ENCODE measurements around the gene GPC6.

Gene GPC6

GRCh38 chr13:94415500-94416237 is 1189.1 kb downstream of the GPC6 start:
- no peak for DNase-seq (ENCODE audit: low read depth)
- TF ChIP-seq CTCF (IDR thresholded peaks at IDR 0.05; ENCODE audit: low read depth, low read length) (no peak), POLR2A (IDR thresholded peaks at IDR 0.05; ENCODE audit: extremely low read depth, insufficient read length) (no peak), MYC (IDR thresholded peaks at IDR 0.05; ENCODE audit: low read depth, low read length) (no peak), MAX (IDR thresholded peaks at IDR 0.05; ENCODE audit: low read depth, low read length) (no peak)
- H3K4me3 ChIP-seq (ENCODE audit: low read depth, low read length) = no peak overlapping the region

- TF ChIP-seq MYC (IDR thresholded peaks at IDR 0.05; ENCODE audit: low read depth, low read length) (no peak), CTCF (IDR thresholded peaks at IDR 0.05; ENCODE audit: low read depth, low read length) (peak; percentile 71), MAX (IDR thresholded peaks at IDR 0.05; ENCODE audit: low read depth, low read length) (0 out of 2 replicates have a peak, but pooled peaks have one; percentile 4)
- peak; percentile 37 for DNase-seq (ENCODE audit: low read depth)
- no peak overlapping the region for H3K4me3 ChIP-seq (ENCODE audit: low read depth, low read length)
Measured at GRCh38 chr13:94416454-94417080, 1190.0 kb downstream of the GPC6 start.

- DNase-seq (ENCODE audit: low read depth) = no peak
- TF ChIP-seq POLR2A (IDR thresholded peaks at IDR 0.05; ENCODE audit: extremely low read depth, insufficient read length) (no peak), MYC (IDR thresholded peaks at IDR 0.05; ENCODE audit: low read depth, low read length) (no peak), CTCF (IDR thresholded peaks at IDR 0.05; ENCODE audit: low read depth, low read length) (no peak), MAX (IDR thresholded peaks at IDR 0.05; ENCODE audit: low read depth, low read length) (no peak)
- no peak overlapping the region for H3K4me3 ChIP-seq (ENCODE audit: low read depth, low read length)
Measured at GRCh38 chr13:94417294-94417693, 1190.7 kb downstream of the GPC6 start.

GRCh38 chr13:94419304-94419924 is 1192.8 kb downstream of the GPC6 start:
- peak; percentile 14 for DNase-seq (ENCODE audit: low read depth)
- TF ChIP-seq CTCF (IDR thresholded peaks at IDR 0.05; ENCODE audit: low read depth, low read length) (no peak), MYC (IDR thresholded peaks at IDR 0.05; ENCODE audit: low read depth, low read length) (no peak), MAX (IDR thresholded peaks at IDR 0.05; ENCODE audit: low read depth, low read length) (no peak), POLR2A (IDR thresholded peaks at IDR 0.05; ENCODE audit: extremely low read depth, insufficient read length) (no peak)
- H3K4me3 ChIP-seq (ENCODE audit: low read depth, low read length) = no peak overlapping the region

GRCh38 chr13:94419925-94420305 is 1193.3 kb downstream of the GPC6 start:
- no peak overlapping the region for H3K4me3 ChIP-seq (ENCODE audit: low read depth, low read length)
- DNase-seq (ENCODE audit: low read depth) = no peak
- TF ChIP-seq CTCF (IDR thresholded peaks at IDR 0.05; ENCODE audit: low read depth, low read length) (no peak), POLR2A (IDR thresholded peaks at IDR 0.05; ENCODE audit: extremely low read depth, insufficient read length) (no peak), MYC (IDR thresholded peaks at IDR 0.05; ENCODE audit: low read depth, low read length) (no peak), MAX (IDR thresholded peaks at IDR 0.05; ENCODE audit: low read depth, low read length) (no peak)

Measured in NB4 (cell line).